Subcutaneous adipose tissue (tissue), 4 donors: ENCODE data around the gene PPP4R4. TPM values are rescaled to one million over a fixed set of nuclear protein-coding genes. Genes with fewer than 3 reads are reported as not detected.

ENCODE experiments used
- CTCF ChIP-seq: fragments of 450-650 bp; IDR thresholded peaks from one replicate; pipeline ENCODE4 v1.5.1; 2016; ENCODE audit warnings: low read depth, mild to moderate bottlenecking, control low read depth, antibody characterized with exemption, moderate library complexity
- total RNA-seq, 4 donors: library from RNA; depleted of rRNA; stranded (reverse); fragments of >200 nt; gene quantifications; one replicate each; pipeline ENCODE4 v1.1.0, GENCODE V29; 2016

PPP4R4 gene
- total RNA-seq, 4 donors from 2014 or later: 0.33 to 3.4 (median 0.85) TPM

- no peak for TF ChIP-seq CTCF
Measured at GRCh38 chr14:94217116-94217515, 43.0 kb downstream of the PPP4R4 start.

GRCh38 chr14:94224040-94224439, 49.9 kb downstream of the PPP4R4 start:
- TF ChIP-seq CTCF: no peak

- no peak for TF ChIP-seq CTCF
Measured at GRCh38 chr14:94225460-94226378, 51.6 kb downstream of the PPP4R4 start.

GRCh38 chr14:94227029-94227428, 52.9 kb downstream of the PPP4R4 start:
- TF ChIP-seq CTCF: no peak

GRCh38 chr14:94237046-94237445, 62.9 kb downstream of the PPP4R4 start:
- TF ChIP-seq CTCF: no peak

DNA sequence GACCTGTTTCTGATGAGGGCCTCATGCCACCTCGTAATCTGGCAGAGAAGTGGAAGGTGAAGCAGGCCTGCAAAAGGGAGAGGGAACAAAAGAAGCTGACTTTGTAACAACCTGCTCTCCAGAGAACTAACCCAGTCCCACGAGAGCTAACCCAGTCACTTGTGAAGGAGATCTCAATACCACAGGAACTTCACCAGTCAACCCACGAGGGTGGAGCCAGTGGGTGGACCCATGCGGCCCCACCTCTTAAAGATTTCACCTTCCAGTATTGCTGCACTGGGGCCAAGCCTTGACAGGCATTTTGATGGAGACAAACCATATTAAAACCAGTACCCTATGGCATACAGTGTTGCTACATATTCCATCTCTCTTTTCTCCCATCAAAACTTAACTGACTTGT, 63.9 kb downstream of the PPP4R4 start:
- no peak for TF ChIP-seq CTCF

- TF ChIP-seq CTCF: no peak
Measured at GRCh38 chr14:94239406-94239805, 65.3 kb downstream of the PPP4R4 start.
